ENCODE measurements around the gene TMEM200A. TPM values are rescaled to one million over a fixed set of nuclear protein-coding genes. Genes with fewer than 3 reads are reported as not detected.

The TMEM200A gene
- polyA plus RNA-seq, 1 of the 3 experiments (the other 2 are of a cell fraction): 32.6 TPM

DNA sequence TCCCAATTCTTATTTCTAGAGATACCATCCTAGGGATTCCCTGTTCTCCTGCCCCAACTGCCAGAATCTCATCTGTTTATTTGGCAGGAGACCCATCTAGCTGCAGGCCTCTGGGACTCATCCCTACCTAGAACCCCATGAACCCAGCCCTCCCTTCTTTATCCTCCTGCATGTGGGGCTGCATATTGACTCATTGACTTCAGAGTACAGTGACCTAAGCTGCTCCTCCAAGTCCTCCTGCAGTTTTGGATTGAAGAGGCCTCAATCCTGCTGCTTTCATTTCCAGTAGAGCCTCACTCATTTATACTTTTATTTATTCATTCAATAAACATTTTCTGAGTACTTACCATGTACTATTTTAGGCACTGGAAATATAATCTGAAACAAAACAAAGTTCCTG, 11.6 kb downstream of the TMEM200A start:
- Histone ChIP-seq H3K9me3 (no peaks in the 10 kb centered on the region), H3K4me3 (ENCODE audit: low read depth in 2 of 2, low read length in 1 of 2) (no peak overlapping the region), H3K79me2 (ENCODE audit: insufficient read depth) (peaks cover 100% of the 10 kb centered on the region), H3K9ac (no peak overlapping the region), H2AFZ (ENCODE audit: low read depth) (no peak overlapping the region), H3K4me1 (ENCODE audit: control insufficient read depth in 1 of 2, insufficient read depth in 2 of 2, low read depth in 1 of 2, low read length in 1 of 2) (peaks cover 3 to 13% of the 10 kb centered on the region in 2 experiments), H3F3A (replicated peaks; ENCODE audit: insufficient read depth) (peaks cover 31% of the 10 kb centered on the region), H3K27me3 (ENCODE audit: insufficient read depth) (no peaks in the 10 kb centered on the region), H3K9me2 (no peaks in the 10 kb centered on the region), H3K27ac (ENCODE audit: low read depth in 2 of 2, low read length in 1 of 2) (no peak overlapping the region; a peak in 1 of 4 replicates), H4K20me1 (ENCODE audit: insufficient read depth) (peaks cover 44% of the 10 kb centered on the region; the same call in 1 of the 2 replicates), H3K4me2 (no peak overlapping the region), H3K36me3 (replicated peaks in 1 of 2; ENCODE audit: control insufficient read depth in 1 of 2, insufficient read depth in 2 of 2, low read length in 1 of 2) (peaks cover 0 to 38% of the 10 kb centered on the region in 2 experiments)
- ChIA-PET POLR2A (no interaction called here), CTCF (no interaction called here)
- DNase-seq: no peak
- no peak for TF ChIP-seq GABPA (IDR thresholded peaks at IDR 0.05; ENCODE audit: low read depth)
- TF ChIP-seq RXRA (IDR thresholded peaks at IDR 0.05; ENCODE audit: borderline replicate concordance, low read depth): no peak
- TF ChIP-seq RCOR1 (IDR thresholded peaks at IDR 0.05; ENCODE audit: low read length): no peak
- TF ChIP-seq JUND (IDR thresholded peaks at IDR 0.05): no peak

GRCh38 chr6:130377915-130378314, 12.1 kb downstream of the TMEM200A start:
- H3K9me3 ChIP-seq: no peaks in the 10 kb centered on the region
- peaks cover 3 to 12% of the 10 kb centered on the region in 2 experiments for H3K4me1 ChIP-seq (ENCODE audit: control insufficient read depth in 1 of 2, insufficient read depth in 2 of 2, low read depth in 1 of 2, low read length in 1 of 2)
- H3K9ac ChIP-seq: no peak overlapping the region
- no peak overlapping the region for H3K27ac ChIP-seq (ENCODE audit: low read depth in 2 of 2, low read length in 1 of 2)
- POLR2A ChIA-PET: no interaction called here
- 94% methylated on average over 2 of the region's 2 CpGs for WGBS (ENCODE audit: low lambda C conversion rate)
- peaks cover 42% of the 10 kb centered on the region; the same call in 1 of the 2 replicates for H4K20me1 ChIP-seq (ENCODE audit: insufficient read depth)
- peaks cover 0 to 39% of the 10 kb centered on the region in 2 experiments for H3K36me3 ChIP-seq (replicated peaks in 1 of 2; ENCODE audit: control insufficient read depth in 1 of 2, insufficient read depth in 2 of 2, low read length in 1 of 2)
- TF ChIP-seq TAF1 (IDR thresholded peaks at IDR 0.05; ENCODE audit: borderline replicate concordance, low read depth, low read length): no peak
- no peak for TF ChIP-seq CTCF (IDR thresholded peaks at IDR 0.05)
- no peak for TF ChIP-seq FOSL2 (IDR thresholded peaks at IDR 0.05; ENCODE audit: borderline replicate concordance, low read depth)
- TF ChIP-seq, protein P1, sequence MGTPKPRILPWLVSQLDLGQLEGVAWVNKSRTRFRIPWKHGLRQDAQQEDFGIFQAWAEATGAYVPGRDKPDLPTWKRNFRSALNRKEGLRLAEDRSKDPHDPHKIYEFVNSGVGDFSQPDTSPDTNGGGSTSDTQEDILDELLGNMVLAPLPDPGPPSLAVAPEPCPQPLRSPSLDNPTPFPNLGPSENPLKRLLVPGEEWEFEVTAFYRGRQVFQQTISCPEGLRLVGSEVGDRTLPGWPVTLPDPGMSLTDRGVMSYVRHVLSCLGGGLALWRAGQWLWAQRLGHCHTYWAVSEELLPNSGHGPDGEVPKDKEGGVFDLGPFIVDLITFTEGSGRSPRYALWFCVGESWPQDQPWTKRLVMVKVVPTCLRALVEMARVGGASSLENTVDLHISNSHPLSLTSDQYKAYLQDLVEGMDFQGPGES (IDR thresholded peaks at IDR 0.05; ENCODE audit: low read depth, low read length): no peak
- TF ChIP-seq GATA2 (CRISPR knock-in tag; IDR thresholded peaks at IDR 0.05): no peak
- no peak for TF ChIP-seq RAD21 (IDR thresholded peaks at IDR 0.05; ENCODE audit: low read length)
- no peak for TF ChIP-seq NFIC (IDR thresholded peaks at IDR 0.05; ENCODE audit: borderline replicate concordance)
- TF ChIP-seq ELF1 (IDR thresholded peaks at IDR 0.05): no peak
- TF ChIP-seq, protein P2, sequence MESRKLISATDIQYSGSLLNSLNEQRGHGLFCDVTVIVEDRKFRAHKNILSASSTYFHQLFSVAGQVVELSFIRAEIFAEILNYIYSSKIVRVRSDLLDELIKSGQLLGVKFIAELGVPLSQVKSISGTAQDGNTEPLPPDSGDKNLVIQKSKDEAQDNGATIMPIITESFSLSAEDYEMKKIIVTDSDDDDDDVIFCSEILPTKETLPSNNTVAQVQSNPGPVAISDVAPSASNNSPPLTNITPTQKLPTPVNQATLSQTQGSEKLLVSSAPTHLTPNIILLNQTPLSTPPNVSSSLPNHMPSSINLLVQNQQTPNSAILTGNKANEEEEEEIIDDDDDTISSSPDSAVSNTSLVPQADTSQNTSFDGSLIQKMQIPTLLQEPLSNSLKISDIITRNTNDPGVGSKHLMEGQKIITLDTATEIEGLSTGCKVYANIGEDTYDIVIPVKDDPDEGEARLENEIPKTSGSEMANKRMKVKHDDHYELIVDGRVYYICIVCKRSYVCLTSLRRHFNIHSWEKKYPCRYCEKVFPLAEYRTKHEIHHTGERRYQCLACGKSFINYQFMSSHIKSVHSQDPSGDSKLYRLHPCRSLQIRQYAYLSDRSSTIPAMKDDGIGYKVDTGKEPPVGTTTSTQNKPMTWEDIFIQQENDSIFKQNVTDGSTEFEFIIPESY (IDR thresholded peaks at IDR 0.05; ENCODE audit: borderline replicate concordance, low read depth): no peak
- TF ChIP-seq, protein P3, sequence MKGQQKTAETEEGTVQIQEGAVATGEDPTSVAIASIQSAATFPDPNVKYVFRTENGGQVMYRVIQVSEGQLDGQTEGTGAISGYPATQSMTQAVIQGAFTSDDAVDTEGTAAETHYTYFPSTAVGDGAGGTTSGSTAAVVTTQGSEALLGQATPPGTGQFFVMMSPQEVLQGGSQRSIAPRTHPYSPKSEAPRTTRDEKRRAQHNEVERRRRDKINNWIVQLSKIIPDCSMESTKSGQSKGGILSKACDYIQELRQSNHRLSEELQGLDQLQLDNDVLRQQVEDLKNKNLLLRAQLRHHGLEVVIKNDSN (IDR thresholded peaks at IDR 0.05; ENCODE audit: borderline replicate concordance, low read depth): no peak
- TF ChIP-seq SMC3 (IDR thresholded peaks at IDR 0.05; ENCODE audit: low read depth, low read length): no peak
- no peak for TF ChIP-seq POLR2AphosphoS5 (IDR thresholded peaks at IDR 0.05; ENCODE audit: low read depth, low read length)
- no peak for TF ChIP-seq FOXM1 (IDR thresholded peaks at IDR 0.05; ENCODE audit: low read depth)
- no peak for TF ChIP-seq GABPA (IDR thresholded peaks at IDR 0.05; ENCODE audit: low read depth)
- no peak for TF ChIP-seq YY1 (IDR thresholded peaks at IDR 0.05; ENCODE audit: low read depth)
- TF ChIP-seq TEAD4 (IDR thresholded peaks at IDR 0.05; ENCODE audit: borderline replicate concordance, insufficient read depth): no peak
- H3K4me2 ChIP-seq: no peak overlapping the region
- H3F3A ChIP-seq (replicated peaks; ENCODE audit: insufficient read depth): peaks cover 31% of the 10 kb centered on the region
- no peaks in the 10 kb centered on the region for H3K27me3 ChIP-seq (ENCODE audit: insufficient read depth)
- no peak for DNase-seq
- H2AFZ ChIP-seq (ENCODE audit: low read depth): no peak overlapping the region
- H3K9me2 ChIP-seq: no peaks in the 10 kb centered on the region
- peaks cover 100% of the 10 kb centered on the region for H3K79me2 ChIP-seq (ENCODE audit: insufficient read depth)
- H3K4me3 ChIP-seq (ENCODE audit: low read depth in 2 of 2, low read length in 1 of 2): no peak overlapping the region
- CTCF ChIA-PET: no interaction called here
